Measurements from ENCODE around the gene C2CD4C. TPM values are rescaled to one million over a fixed set of nuclear protein-coding genes. Genes with fewer than 3 reads are reported as not detected.

Gene C2CD4C
- total and polyA plus RNA-seq, 2 experiments from 2014 or later, result 2.1 to 12.5 TPM

- H3K4me1 Mint-ChIP-seq, result no peaks in the 10 kb centered on the region; the same call in 2 of the 3 replicates
- no peaks in the 10 kb centered on the region for H3K36me3 ChIP-seq (ENCODE audit: insufficient read depth)
- H3K4me2 ChIP-seq, result no peak overlapping the region
- no peaks in the 10 kb centered on the region for H3F3A ChIP-seq (replicated peaks; ENCODE audit: low read depth)
- H3K27me3 Mint-ChIP-seq (ENCODE audit: insufficient read depth, low read depth, poor library complexity), result peaks cover 13% of the 10 kb centered on the region
- H3K27me3 ChIP-seq (ENCODE audit: insufficient read depth), result no peaks in the 10 kb centered on the region
- H3K27ac ChIP-seq (ENCODE audit: low read depth), result no peak overlapping the region
- H4K20me1 ChIP-seq (replicated peaks; ENCODE audit: insufficient read depth), result no peaks in the 10 kb centered on the region
- no peaks in the 10 kb centered on the region for H3K4me1 ChIP-seq (ENCODE audit: insufficient read depth)
- ATAC-seq (no peak), DNase-seq (ENCODE audit: low spot score) (no peak)
- H3K4me3 Mint-ChIP-seq, result no peak overlapping the region
- no peak overlapping the region for H2AFZ ChIP-seq
- H3K79me2 ChIP-seq (replicated peaks; ENCODE audit: insufficient read depth), result no peaks in the 10 kb centered on the region
- no peaks in the 10 kb centered on the region for H3K9me2 ChIP-seq (ENCODE audit: insufficient read depth)
- H3K9me3 Mint-ChIP-seq, result peaks cover 15% of the 10 kb centered on the region
- H3K4me3 ChIP-seq, result no peak overlapping the region
- no peak for TF ChIP-seq REST (IDR thresholded peaks at IDR 0.05; ENCODE audit: unreplicated experiment)
- TF ChIP-seq NANOG (IDR thresholded peaks at IDR 0.05; ENCODE audit: borderline replicate concordance), result no peak
- TF ChIP-seq JUNB (IDR thresholded peaks at IDR 0.05; ENCODE audit: unreplicated experiment), result no peak
- no peak for TF ChIP-seq CREB1 (CRISPR knock-in tag; IDR thresholded peaks at IDR 0.05; ENCODE audit: low read depth)
- no peak for TF ChIP-seq EZH2phosphoT487 (IDR thresholded peaks at IDR 0.05; ENCODE audit: unreplicated experiment)
- no peak for TF ChIP-seq POLR2AphosphoS5 (IDR thresholded peaks at IDR 0.05; ENCODE audit: low read depth)
- TF ChIP-seq CTCF (conservative IDR thresholded peaks at IDR 0.05; ENCODE audit: low read depth in 2 of 2), result peak in 1 of 2 experiments; percentile 22; a peak in 1 of 4 replicates
- no peak overlapping the region for H3K27ac Mint-ChIP-seq
- H3K36me3 Mint-ChIP-seq (ENCODE audit: low read depth), result peaks cover 6% of the 10 kb centered on the region; the same call in 1 of the 3 replicates
Measured at GRCh38 chr19:373391-374182, 35.4 kb downstream of the C2CD4C start.

- H3K4me3 Mint-ChIP-seq, result no peak overlapping the region
- H3K4me3 ChIP-seq, result no peak overlapping the region
- no peak overlapping the region for H3K27ac ChIP-seq (ENCODE audit: low read depth)
- no peaks in the 10 kb centered on the region for H3K79me2 ChIP-seq (replicated peaks; ENCODE audit: insufficient read depth)
- no peak overlapping the region for H3K4me2 ChIP-seq
- ATAC-seq (no peak), DNase-seq (ENCODE audit: low spot score) (no peak)
- no peaks in the 10 kb centered on the region for H3K36me3 ChIP-seq (ENCODE audit: insufficient read depth)
- no peaks in the 10 kb centered on the region; the same call in 2 of the 3 replicates for H3K4me1 Mint-ChIP-seq
- H3K4me1 ChIP-seq (ENCODE audit: insufficient read depth), result no peaks in the 10 kb centered on the region
- no peaks in the 10 kb centered on the region for H3F3A ChIP-seq (replicated peaks; ENCODE audit: low read depth)
- no peaks in the 10 kb centered on the region for H3K27me3 ChIP-seq (ENCODE audit: insufficient read depth)
- H3K9me2 ChIP-seq (ENCODE audit: insufficient read depth), result no peaks in the 10 kb centered on the region
- H2AFZ ChIP-seq, result no peak overlapping the region
- H3K27me3 Mint-ChIP-seq (ENCODE audit: insufficient read depth, low read depth, poor library complexity), result peaks cover 13% of the 10 kb centered on the region
- H3K9me3 Mint-ChIP-seq, result peaks cover 15% of the 10 kb centered on the region; the same call in 2 of the 3 replicates
- H3K36me3 Mint-ChIP-seq (ENCODE audit: low read depth), result peaks cover 6% of the 10 kb centered on the region; the same call in 1 of the 3 replicates
- H3K27ac Mint-ChIP-seq, result no peak overlapping the region
- H4K20me1 ChIP-seq (replicated peaks; ENCODE audit: insufficient read depth), result no peaks in the 10 kb centered on the region
- TF ChIP-seq CREB1 (CRISPR knock-in tag; IDR thresholded peaks at IDR 0.05; ENCODE audit: low read depth), result no peak
- no peak for TF ChIP-seq JUNB (IDR thresholded peaks at IDR 0.05; ENCODE audit: unreplicated experiment)
- TF ChIP-seq EZH2 (IDR thresholded peaks at IDR 0.05; ENCODE audit: low read depth, unreplicated experiment), result no peak
- no peak for TF ChIP-seq EZH2phosphoT487 (IDR thresholded peaks at IDR 0.05; ENCODE audit: unreplicated experiment)
- TF ChIP-seq NANOG (IDR thresholded peaks at IDR 0.05; ENCODE audit: borderline replicate concordance), result no peak
Measured at GRCh38 chr19:372306-372890, 36.5 kb downstream of the C2CD4C start.
